Esophagus muscularis mucosa (tissue), 3 donors: ENCODE data around the gene PLXNB3.

Experiments used
- CTCF ChIP-seq, 3 experiments: fragments of 200-600 bp in 2 of 3; fragments of 450-650 bp in 1 of 3; sonication (generic) in 2 of 3; IDR thresholded peaks; one replicate each; pipeline ENCODE4 v1.5.1; 2017 to 2019; ENCODE audit warnings: antibody characterized with exemption in 3 of 3, mild to moderate bottlenecking in 2 of 3, moderate library complexity in 1 of 3
- POLR2A ChIP-seq: fragments of 450-650 bp; IDR thresholded peaks from one replicate; pipeline ENCODE4 v1.6.1; 2017; ENCODE audit warnings: antibody characterized with exemption, moderate library complexity, mild to moderate bottlenecking, low read depth

GRCh38 chrX:153738056-153738605, 25.9 kb upstream of the PLXNB3 start:
- no peak for TF ChIP-seq CTCF (IDR thresholded peaks at IDR 0.05)
- no peak for TF ChIP-seq POLR2A
